Peyer's patch (tissue), 4 donors: ENCODE results near the gene QDPR. TPM values are rescaled to one million over a fixed set of nuclear protein-coding genes. Genes with fewer than 3 reads are reported as not detected.

ENCODE experiments used
- DNase-seq, 3 donors: peaks; one replicate each; pipeline ENCODE4 v3.0.0-alpha.2; 2017 to 2019
- H3K27ac ChIP-seq, 4 donors: fragments of 200-600 bp; sonication (generic); one replicate each; pipeline ENCODE4 v1.5.1; 2016 to 2019
- H3K27me3 ChIP-seq, 2 donors: fragments of 200-600 bp; sonication (generic); one replicate each; pipeline ENCODE4 v1.5.1; 2019
- H3K36me3 ChIP-seq, 3 donors: fragments of 200-600 bp; sonication (generic); one replicate each; pipeline ENCODE4 v1.5.1; 2016 to 2019
- H3K4me1 ChIP-seq, 4 donors: fragments of 200-600 bp; sonication (generic); one replicate each; pipeline ENCODE4 v1.5.1; 2016 to 2019
- H3K4me3 ChIP-seq, 4 donors: fragments of 200-600 bp; sonication (generic); 1 replicate in 3 of 4; 2 replicates in 1 of 4; pipeline ENCODE4 v1.5.1; 2016 to 2019; ENCODE audit warnings: mild to moderate bottlenecking in 1 of 4
- H3K9me3 ChIP-seq, 4 donors: fragments of 200-600 bp; sonication (generic); one replicate each; pipeline ENCODE4 v1.5.1; 2016 to 2019; ENCODE audit warnings: mild to moderate bottlenecking in 1 of 4
- POLR2A ChIP-seq, 2 donors: fragments of 450-650 bp; IDR thresholded peaks; one replicate each; pipeline ENCODE4 v1.5.1; 2017; ENCODE audit warnings: antibody characterized with exemption in 2 of 2, mild to moderate bottlenecking in 2 of 2, moderate library complexity in 2 of 2
- total RNA-seq, 4 donors: library from RNA; depleted of rRNA; stranded (reverse); fragments of >200 nt; gene quantifications; one replicate each; pipeline ENCODE4 v1.1.0, GENCODE V29; 2016
- TF ChIP-seq, protein P1 (sequence below), 6 experiments: fragments of 450-650 bp in 4 of 6; fragments of 200-600 bp in 2 of 6; sonication (generic) in 1 of 6; IDR thresholded peaks; one replicate each; pipeline ENCODE4 v1.5.1; 2017 to 2019; ENCODE audit warnings: antibody characterized with exemption in 6 of 6, mild to moderate bottlenecking in 3 of 6, moderate library complexity in 1 of 6

Gene QDPR
- total RNA-seq, 4 donors from 2014 or later: 8.2 to 17.0 (median 12.5) TPM

DNA sequence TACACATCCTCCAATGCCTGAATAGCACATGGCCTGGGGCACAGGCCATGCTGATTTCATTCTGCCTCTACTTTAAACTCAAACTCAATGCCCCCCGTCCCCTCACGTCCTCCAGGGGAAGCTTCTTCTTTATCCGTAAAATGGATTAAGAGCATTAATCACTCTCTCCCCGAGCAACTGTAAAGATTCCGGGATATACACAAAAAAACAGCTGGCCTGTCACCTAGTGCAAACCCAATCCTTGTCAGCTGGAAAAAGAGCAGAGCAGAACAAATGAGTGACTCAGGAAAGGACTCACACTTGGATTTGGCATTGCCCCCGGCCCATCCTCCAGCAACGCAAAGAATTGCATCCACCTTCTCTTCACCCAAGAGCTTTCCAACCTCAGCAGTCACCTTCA is 7.8 kb downstream of the QDPR start:
- Histone ChIP-seq H3K36me3 (peaks cover 0 to 52% (median 0%) of the 10 kb centered on the region in 3 donors), H3K9me3 (no peaks in the 10 kb centered on the region), H3K4me1 (no peaks in the 10 kb centered on the region), H3K27ac (no peak overlapping the region), H3K4me3 (no peak overlapping the region), H3K27me3 (no peaks in the 10 kb centered on the region)
- TF ChIP-seq, protein P1, sequence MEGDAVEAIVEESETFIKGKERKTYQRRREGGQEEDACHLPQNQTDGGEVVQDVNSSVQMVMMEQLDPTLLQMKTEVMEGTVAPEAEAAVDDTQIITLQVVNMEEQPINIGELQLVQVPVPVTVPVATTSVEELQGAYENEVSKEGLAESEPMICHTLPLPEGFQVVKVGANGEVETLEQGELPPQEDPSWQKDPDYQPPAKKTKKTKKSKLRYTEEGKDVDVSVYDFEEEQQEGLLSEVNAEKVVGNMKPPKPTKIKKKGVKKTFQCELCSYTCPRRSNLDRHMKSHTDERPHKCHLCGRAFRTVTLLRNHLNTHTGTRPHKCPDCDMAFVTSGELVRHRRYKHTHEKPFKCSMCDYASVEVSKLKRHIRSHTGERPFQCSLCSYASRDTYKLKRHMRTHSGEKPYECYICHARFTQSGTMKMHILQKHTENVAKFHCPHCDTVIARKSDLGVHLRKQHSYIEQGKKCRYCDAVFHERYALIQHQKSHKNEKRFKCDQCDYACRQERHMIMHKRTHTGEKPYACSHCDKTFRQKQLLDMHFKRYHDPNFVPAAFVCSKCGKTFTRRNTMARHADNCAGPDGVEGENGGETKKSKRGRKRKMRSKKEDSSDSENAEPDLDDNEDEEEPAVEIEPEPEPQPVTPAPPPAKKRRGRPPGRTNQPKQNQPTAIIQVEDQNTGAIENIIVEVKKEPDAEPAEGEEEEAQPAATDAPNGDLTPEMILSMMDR (IDR thresholded peaks at IDR 0.05): no peak
- no peak for TF ChIP-seq POLR2A (IDR thresholded peaks at IDR 0.05)
- DNase-seq: no peak

- Histone ChIP-seq H3K9me3 (no peaks in the 10 kb centered on the region), H3K4me3 (no peak overlapping the region), H3K27me3 (no peaks in the 10 kb centered on the region), H3K4me1 (no peaks in the 10 kb centered on the region), H3K27ac (no peak overlapping the region), H3K36me3 (peaks cover 0 to 45% (median 0%) of the 10 kb centered on the region in 3 donors)
- TF ChIP-seq POLR2A (IDR thresholded peaks at IDR 0.05): no peak
- TF ChIP-seq, protein P1 (IDR thresholded peaks at IDR 0.05): no peak
- no peak for DNase-seq
Measured at GRCh38 chr4:17502756-17503155, 9.1 kb downstream of the QDPR start.

DNA sequence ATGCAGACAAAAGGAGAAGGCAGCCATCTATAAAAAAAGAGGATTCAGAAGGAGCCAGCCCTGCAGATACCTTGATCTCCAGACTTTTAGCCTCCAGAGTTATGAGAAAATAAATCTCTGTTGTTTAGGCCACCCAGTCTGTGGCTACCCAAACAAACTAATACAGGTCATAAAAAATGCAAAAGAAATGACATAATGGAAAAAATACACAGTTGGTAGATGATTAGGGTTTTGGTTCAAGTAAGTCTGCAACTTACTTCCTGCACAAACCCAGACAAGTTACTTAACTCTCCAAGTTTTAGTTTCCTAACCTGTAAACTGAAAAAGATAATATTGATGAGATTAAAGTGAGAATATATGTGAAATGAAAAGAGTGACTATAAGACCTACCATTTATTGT is 11.3 kb downstream of the QDPR start:
- H3K9me3 ChIP-seq: no peaks in the 10 kb centered on the region
- DNase-seq: no peak
- no peaks in the 10 kb centered on the region for H3K4me1 ChIP-seq
- H3K27ac ChIP-seq: no peak overlapping the region
- H3K27me3 ChIP-seq: no peaks in the 10 kb centered on the region
- no peak for TF ChIP-seq POLR2A (IDR thresholded peaks at IDR 0.05)
- TF ChIP-seq, protein P1 (IDR thresholded peaks at IDR 0.05): no peak
- no peak overlapping the region for H3K4me3 ChIP-seq
- peaks cover 0 to 41% (median 0%) of the 10 kb centered on the region in 3 donors for H3K36me3 ChIP-seq

DNA sequence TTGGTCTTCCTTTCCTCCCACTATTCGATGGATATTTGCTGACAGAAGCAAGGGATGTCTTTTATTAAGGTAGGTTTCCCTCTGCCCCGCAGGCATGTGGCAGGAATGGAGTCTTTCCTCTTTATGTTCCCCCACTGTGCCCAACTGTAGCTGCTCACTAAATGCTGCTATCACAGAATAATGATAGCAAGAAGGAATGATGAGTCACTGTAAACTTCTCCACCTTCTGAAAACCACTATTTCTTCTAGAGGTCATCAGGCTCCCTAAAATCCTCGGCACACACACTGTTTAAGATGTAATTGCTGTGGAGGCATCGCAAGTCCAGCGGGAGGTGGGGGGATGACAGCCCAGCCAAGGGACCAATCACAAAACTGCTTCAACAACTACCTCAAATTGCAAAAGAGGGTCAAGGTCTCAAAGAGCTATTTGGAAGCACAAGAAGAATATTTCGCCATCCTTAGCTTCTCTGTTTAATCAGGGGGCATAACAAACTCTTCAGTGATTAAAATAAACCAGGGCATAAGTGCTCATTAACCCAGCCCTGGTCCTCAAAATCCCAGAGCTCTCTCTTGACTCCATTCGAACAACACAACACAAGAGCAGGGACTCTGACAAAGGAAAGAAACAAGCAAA is 13.9 kb downstream of the QDPR start:
- TF ChIP-seq, protein P1 (IDR thresholded peaks at IDR 0.05): no peak
- H3K4me1 ChIP-seq: no peaks in the 10 kb centered on the region
- no peak for DNase-seq
- no peaks in the 10 kb centered on the region for H3K27me3 ChIP-seq
- H3K4me3 ChIP-seq: no peak overlapping the region
- peaks cover 0 to 25% (median 0%) of the 10 kb centered on the region in 3 donors for H3K36me3 ChIP-seq
- H3K9me3 ChIP-seq: no peaks in the 10 kb centered on the region
- H3K27ac ChIP-seq: no peak overlapping the region

DNA sequence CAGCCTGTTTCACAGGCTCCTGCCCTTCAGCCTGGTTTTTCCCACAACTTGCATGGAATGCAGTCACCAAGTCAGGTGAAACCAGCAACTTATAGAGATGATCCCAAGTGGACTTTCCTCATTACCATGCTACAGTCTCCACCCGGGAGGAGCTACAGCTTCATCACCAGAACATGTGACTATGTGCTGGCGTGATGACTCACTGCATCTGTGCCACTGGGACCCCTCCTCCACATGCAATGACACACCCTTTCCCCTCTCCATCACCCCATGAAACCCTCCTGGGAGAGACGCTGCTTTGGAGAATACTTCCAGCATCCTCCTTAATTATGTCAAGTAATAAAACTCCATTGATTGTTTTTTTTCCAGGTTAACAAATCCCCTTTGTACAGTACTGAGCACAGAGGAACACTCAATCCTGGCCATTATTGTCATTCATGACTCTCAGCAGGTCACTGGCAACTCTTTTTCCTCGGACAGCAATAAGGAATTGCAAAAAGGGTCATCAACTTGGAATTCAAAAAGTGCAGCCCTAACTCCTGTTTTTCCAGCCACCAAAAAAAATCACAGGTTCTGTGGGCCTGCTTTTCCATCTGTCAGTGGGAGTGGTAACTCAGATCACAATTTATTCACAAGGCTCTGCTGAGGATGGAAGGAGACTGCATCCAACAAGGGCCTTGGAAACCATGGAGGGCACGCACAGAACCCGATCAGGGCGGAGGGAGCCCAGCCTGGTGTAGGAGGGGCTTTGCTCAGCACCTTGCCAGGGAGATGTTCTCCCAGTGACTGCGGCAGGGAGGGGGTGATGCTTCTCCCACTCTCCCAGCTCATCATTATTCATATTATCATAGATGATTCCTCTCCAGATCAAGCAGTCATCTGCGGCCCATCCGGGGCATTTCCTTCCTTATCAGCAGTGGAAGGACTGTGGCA is 17.4 kb downstream of the QDPR start:
- H3K27ac ChIP-seq: no peak overlapping the region

More for the DNA sequence above, 17.4 kb downstream of the QDPR start:
- peaks cover 0 to 16% (median 0%) of the 10 kb centered on the region in 3 donors for H3K36me3 ChIP-seq
- no peak for TF ChIP-seq POLR2A (IDR thresholded peaks at IDR 0.05)
- TF ChIP-seq, protein P1 (IDR thresholded peaks at IDR 0.05): no peak
- no peak for DNase-seq
- H3K4me1 ChIP-seq: no peaks in the 10 kb centered on the region
- H3K4me3 ChIP-seq: no peak overlapping the region
- no peaks in the 10 kb centered on the region for H3K27me3 ChIP-seq
- H3K9me3 ChIP-seq: no peaks in the 10 kb centered on the region
